ENCODE measurements around the gene KCNJ5. TPM values are rescaled to one million over a fixed set of nuclear protein-coding genes. Genes with fewer than 3 reads are reported as not detected.
"Not testable (repeated sequence)": the region's sequence is repeated elsewhere in the genome, so short reads cannot be mapped to it uniquely, and the experiment has no call there.

The KCNJ5 gene
- total and polyA plus RNA-seq, 12 donors, result 37.1 to 299 (median 80.4) TPM

DNA sequence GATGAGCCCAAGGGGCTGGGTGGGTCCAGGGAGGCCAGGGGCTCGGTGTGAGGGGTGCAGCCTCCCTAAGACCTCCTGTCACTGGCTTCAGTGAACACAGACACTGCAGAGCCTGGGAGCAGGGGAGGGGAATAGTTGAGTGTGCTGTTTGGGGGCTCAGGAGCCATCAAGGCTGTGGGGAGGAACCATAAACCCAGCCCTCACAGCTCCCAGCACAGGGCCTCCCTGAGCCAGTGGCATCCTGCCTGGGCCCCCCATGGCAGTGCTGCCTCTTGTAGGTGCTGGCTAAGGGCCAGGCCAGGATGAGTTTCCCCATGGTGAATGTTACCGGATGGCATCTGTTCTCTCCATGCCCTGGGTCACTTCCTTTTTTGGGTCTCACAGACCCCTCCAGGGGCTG is 25.5 kb downstream of the KCNJ5 start:
- Histone ChIP-seq H3K4me3 (no peak overlapping the region), H3K27me3 (no peaks in the 10 kb centered on the region), H3K9me3 (replicated peaks in 1 of 3) (no peaks in the 10 kb centered on the region), H3K4me1 (replicated peaks in 1 of 2) (no peaks in the 10 kb centered on the region), H3K27ac (no peak overlapping the region), H3K36me3 (replicated peaks in 1 of 2) (peaks cover 0 to 23% of the 10 kb centered on the region in 2 donors)
- no peak for DNase-seq
- WGBS, 4 donors, result 77 to 94% (median 87%) methylated on average over 2 of the region's 2 CpGs
- TF ChIP-seq, protein P1, sequence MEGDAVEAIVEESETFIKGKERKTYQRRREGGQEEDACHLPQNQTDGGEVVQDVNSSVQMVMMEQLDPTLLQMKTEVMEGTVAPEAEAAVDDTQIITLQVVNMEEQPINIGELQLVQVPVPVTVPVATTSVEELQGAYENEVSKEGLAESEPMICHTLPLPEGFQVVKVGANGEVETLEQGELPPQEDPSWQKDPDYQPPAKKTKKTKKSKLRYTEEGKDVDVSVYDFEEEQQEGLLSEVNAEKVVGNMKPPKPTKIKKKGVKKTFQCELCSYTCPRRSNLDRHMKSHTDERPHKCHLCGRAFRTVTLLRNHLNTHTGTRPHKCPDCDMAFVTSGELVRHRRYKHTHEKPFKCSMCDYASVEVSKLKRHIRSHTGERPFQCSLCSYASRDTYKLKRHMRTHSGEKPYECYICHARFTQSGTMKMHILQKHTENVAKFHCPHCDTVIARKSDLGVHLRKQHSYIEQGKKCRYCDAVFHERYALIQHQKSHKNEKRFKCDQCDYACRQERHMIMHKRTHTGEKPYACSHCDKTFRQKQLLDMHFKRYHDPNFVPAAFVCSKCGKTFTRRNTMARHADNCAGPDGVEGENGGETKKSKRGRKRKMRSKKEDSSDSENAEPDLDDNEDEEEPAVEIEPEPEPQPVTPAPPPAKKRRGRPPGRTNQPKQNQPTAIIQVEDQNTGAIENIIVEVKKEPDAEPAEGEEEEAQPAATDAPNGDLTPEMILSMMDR (IDR thresholded peaks at IDR 0.05), result no peak
- TF ChIP-seq POLR2A (IDR thresholded peaks at IDR 0.05), result no peak
- intact Hi-C loops (cut with DNase I), result no loop called here

DNA sequence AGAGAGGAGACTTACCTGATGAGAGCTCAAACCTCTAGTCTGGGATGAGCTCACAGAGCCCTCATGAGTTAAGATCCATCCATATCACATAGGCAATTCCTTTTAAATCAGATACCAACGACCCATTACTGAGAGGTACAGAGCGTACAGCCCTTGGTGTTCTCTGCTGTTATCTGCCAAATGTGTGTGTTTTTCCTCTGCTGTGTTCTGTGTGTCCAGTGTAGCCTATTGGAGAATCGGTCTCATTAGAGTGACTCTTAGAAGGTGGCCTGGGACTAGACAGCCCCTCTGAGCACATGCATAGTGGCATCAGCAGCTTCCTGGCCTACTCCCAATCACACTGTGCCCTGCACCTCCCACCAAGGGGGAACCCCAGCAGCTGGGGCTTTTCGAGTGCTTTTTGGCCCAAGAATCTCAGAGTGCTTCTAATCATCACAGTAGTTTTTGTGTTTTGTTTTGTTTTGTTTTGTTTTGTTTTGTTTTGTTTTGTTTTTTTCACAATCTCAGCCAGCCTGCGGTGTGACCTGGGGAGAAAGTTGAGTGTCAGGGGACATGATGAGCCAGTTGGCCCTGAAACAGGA is 26.1 kb downstream of the KCNJ5 start:
- no peaks in the 10 kb centered on the region for H3K4me1 ChIP-seq (replicated peaks in 1 of 2)
- H3K4me3 ChIP-seq, result no peak overlapping the region
- H3K27ac ChIP-seq, result no peak overlapping the region
- no peaks in the 10 kb centered on the region for H3K27me3 ChIP-seq
- H3K36me3 ChIP-seq (replicated peaks in 1 of 2), result peaks cover 0 to 18% of the 10 kb centered on the region in 2 donors
- H3K9me3 ChIP-seq (replicated peaks in 1 of 3), result no peaks in the 10 kb centered on the region
- no peak for DNase-seq
- intact Hi-C loops (cut with DNase I), result no loop called here
- no peak for TF ChIP-seq POLR2A (IDR thresholded peaks at IDR 0.05)
- TF ChIP-seq, protein P1 (IDR thresholded peaks at IDR 0.05), result no peak
- WGBS, 4 donors, result 47 to 63% (median 61%) methylated on average over 5 of the region's 5 CpGs

DNA sequence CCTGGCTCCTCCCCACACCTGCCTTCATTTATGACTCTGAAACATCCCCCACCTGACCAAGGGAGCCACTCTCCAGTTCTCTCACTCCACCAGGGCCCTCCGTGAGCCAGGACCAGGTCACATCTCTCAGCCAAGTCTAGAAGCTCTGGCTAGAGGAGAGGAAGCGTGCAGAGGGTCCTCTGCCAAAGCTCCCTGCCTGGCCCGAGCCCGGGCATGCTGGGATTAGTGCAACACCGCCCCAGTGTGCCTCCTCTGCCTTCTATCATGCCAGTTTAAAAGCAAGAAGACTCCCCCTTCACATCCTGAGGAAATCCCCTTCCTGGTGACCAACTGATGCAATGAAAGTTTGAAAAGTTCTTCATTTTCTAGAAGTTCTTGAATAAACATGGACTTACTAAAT is 28.1 kb downstream of the KCNJ5 start:
- 58 to 80% (median 71%) methylated on average over 5 of the region's 5 CpGs for WGBS, 4 donors
- no peak for DNase-seq
- Histone ChIP-seq H3K36me3 (replicated peaks in 1 of 2) (peaks cover 0 to 12% of the 10 kb centered on the region in 2 donors), H3K4me3 (no peak overlapping the region), H3K27me3 (no peaks in the 10 kb centered on the region), H3K9me3 (replicated peaks in 1 of 3) (no peaks in the 10 kb centered on the region), H3K4me1 (replicated peaks in 1 of 2) (no peaks in the 10 kb centered on the region), H3K27ac (no peak overlapping the region)
- intact Hi-C loops (cut with DNase I), result no loop called here
- TF ChIP-seq POLR2A (IDR thresholded peaks at IDR 0.05), result no peak
- TF ChIP-seq, protein P1 (IDR thresholded peaks at IDR 0.05), result no peak

DNA sequence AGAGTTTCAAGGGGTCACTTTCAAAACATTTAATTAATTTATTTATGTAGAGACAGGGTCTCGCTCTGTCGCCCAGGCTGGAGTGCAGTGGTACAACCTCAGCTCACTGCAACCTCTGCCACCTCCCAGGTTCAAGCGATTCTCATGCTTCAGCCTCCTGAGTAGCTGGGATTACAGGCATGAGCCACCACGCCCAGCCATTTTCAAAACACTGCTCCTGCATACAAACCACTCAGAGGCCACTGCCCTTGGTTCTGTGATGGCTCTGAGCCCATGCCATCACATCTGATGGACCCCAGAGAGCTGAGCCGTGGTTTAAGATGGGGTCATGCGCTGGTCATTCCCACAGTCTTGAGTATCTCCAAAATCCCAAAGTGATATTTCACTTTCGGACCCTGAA is 28.5 kb downstream of the KCNJ5 start:
- H3K27ac ChIP-seq; H3K4me3 ChIP-seq; intact Hi-C loops (cut with DNase I); H3K27me3 ChIP-seq; H3K4me1 ChIP-seq (replicated peaks in 1 of 2); H3K9me3 ChIP-seq (replicated peaks in 1 of 3); H3K36me3 ChIP-seq (replicated peaks in 1 of 2); DNase-seq: not testable (repeated sequence)
- 68 to 85% (median 83%) methylated on average over 6 to 7 of the region's 7 CpGs for WGBS, 4 donors

DNA sequence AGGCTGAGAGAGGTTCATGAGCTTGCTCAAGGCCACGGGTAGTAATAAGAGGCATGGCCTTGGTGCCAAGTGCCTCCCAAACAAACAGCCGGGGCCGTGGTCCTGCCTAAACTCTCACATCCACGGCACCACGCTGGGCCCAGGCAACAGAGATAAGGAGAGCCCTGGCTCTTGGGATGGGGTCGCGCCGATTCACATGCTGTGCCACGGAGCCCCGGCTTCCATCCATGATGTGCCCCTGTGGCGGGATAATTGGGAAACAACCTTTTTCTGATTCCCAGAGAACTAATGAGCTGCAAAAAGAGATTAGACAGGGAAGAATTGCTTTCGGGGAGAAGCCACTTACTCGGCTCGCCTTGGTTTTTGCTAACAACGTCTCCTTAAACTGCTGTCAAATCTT is 29.5 kb downstream of the KCNJ5 start:
- Histone ChIP-seq H3K27ac (peak overlapping the region in 1 of 5 donors; percentile 36), H3K27me3 (no peaks in the 10 kb centered on the region), H3K4me3 (no peak overlapping the region), H3K9me3 (replicated peaks in 1 of 3) (no peaks in the 10 kb centered on the region), H3K36me3 (replicated peaks in 1 of 2) (peaks cover 0 to 4% of the 10 kb centered on the region in 2 donors), H3K4me1 (replicated peaks in 1 of 2) (no peaks in the 10 kb centered on the region)
- DNase-seq, result peak in 1 of 7 donors; percentile 30
- TF ChIP-seq, protein P1 (IDR thresholded peaks at IDR 0.05), result no peak
- no peak for TF ChIP-seq POLR2A (IDR thresholded peaks at IDR 0.05)
- 67 to 74% (median 68%) methylated on average over 14 to 15 of the region's 15 CpGs for WGBS, 4 donors
- intact Hi-C loops (cut with DNase I), result no loop called here
